ENCODE data around the gene SERPING1.

The SERPING1 gene

GRCh38 chr11:57656885-57657193 is 59.4 kb downstream of the SERPING1 start:
- TF ChIP-seq MAX (IDR thresholded peaks at IDR 0.05) (no peak), EP300 (IDR thresholded peaks at IDR 0.05; ENCODE audit: borderline replicate concordance) (no peak), CREB1 (IDR thresholded peaks at IDR 0.05; ENCODE audit: low read depth) (no peak), TCF12 (IDR thresholded peaks at IDR 0.05; ENCODE audit: low read depth) (no peak), CEBPB (IDR thresholded peaks at IDR 0.05) (no peak), EGR1 (IDR thresholded peaks at IDR 0.05) (no peak), FOXM1 (IDR thresholded peaks at IDR 0.05; ENCODE audit: borderline replicate concordance, low read depth) (no peak), TEAD4 (IDR thresholded peaks at IDR 0.05) (no peak), USF1 (IDR thresholded peaks at IDR 0.05) (no peak), YY1 (IDR thresholded peaks at IDR 0.05; ENCODE audit: low read depth) (no peak), ZBTB7A (IDR thresholded peaks at IDR 0.05; ENCODE audit: low read depth) (no peak), TAF1 (IDR thresholded peaks at IDR 0.05; ENCODE audit: low read depth) (no peak), NFIC (IDR thresholded peaks at IDR 0.05) (no peak), REST (IDR thresholded peaks at IDR 0.05; ENCODE audit: low read depth) (no peak)

- peak; percentile 92 for TF ChIP-seq MAX (IDR thresholded peaks at IDR 0.05)
- no peak for TF ChIP-seq FOXM1 (IDR thresholded peaks at IDR 0.05; ENCODE audit: borderline replicate concordance, low read depth)
- peak; percentile 96 for TF ChIP-seq EGR1 (IDR thresholded peaks at IDR 0.05)
- TF ChIP-seq CREB1 (IDR thresholded peaks at IDR 0.05; ENCODE audit: low read depth): peak; percentile 84
- TF ChIP-seq TAF1 (IDR thresholded peaks at IDR 0.05; ENCODE audit: low read depth): peak; percentile 52; the same call in 1 of the 2 replicates
- TF ChIP-seq YY1 (IDR thresholded peaks at IDR 0.05; ENCODE audit: low read depth): peak; percentile 36; the same call in 1 of the 2 replicates
- TF ChIP-seq CEBPB (IDR thresholded peaks at IDR 0.05): no peak
- peak; percentile 92 for TF ChIP-seq USF1 (IDR thresholded peaks at IDR 0.05)
- TF ChIP-seq TEAD4 (IDR thresholded peaks at IDR 0.05): peak; percentile 27; the same call in 1 of the 2 replicates
- no peak for TF ChIP-seq ZBTB7A (IDR thresholded peaks at IDR 0.05; ENCODE audit: low read depth)
- TF ChIP-seq TCF12 (IDR thresholded peaks at IDR 0.05; ENCODE audit: low read depth): peak; percentile 68
- 0 out of 2 replicates have a peak, but pooled peaks have one; percentile 28 for TF ChIP-seq EP300 (IDR thresholded peaks at IDR 0.05; ENCODE audit: borderline replicate concordance)
These were observed 59.9 kb downstream of the SERPING1 start, which contains the start of gene CLP1 for GRCh38 chr11:57657194-57658022. Gene CLP1, plus strand, starts transcription at chr11:57657762. Its CDS starts 1,715 bp downstream, at chr11:57659477.

- TF ChIP-seq FOXM1 (IDR thresholded peaks at IDR 0.05; ENCODE audit: borderline replicate concordance, low read depth): no peak
- no peak for TF ChIP-seq YY1 (IDR thresholded peaks at IDR 0.05; ENCODE audit: low read depth)
- no peak for TF ChIP-seq REST (IDR thresholded peaks at IDR 0.05; ENCODE audit: low read depth)
- TF ChIP-seq RAD21 (IDR thresholded peaks at IDR 0.05; ENCODE audit: low read depth): no peak
- TF ChIP-seq MAX (IDR thresholded peaks at IDR 0.05): no peak
- TF ChIP-seq TAF1 (IDR thresholded peaks at IDR 0.05; ENCODE audit: low read depth): no peak
- no peak for TF ChIP-seq EGR1 (IDR thresholded peaks at IDR 0.05)
- TF ChIP-seq EP300 (IDR thresholded peaks at IDR 0.05; ENCODE audit: borderline replicate concordance): no peak
- no peak for TF ChIP-seq CREB1 (IDR thresholded peaks at IDR 0.05; ENCODE audit: low read depth)
- no peak for TF ChIP-seq TCF12 (IDR thresholded peaks at IDR 0.05; ENCODE audit: low read depth)
- no peak for TF ChIP-seq USF1 (IDR thresholded peaks at IDR 0.05)
- TF ChIP-seq CEBPB (IDR thresholded peaks at IDR 0.05): no peak
- no peak for TF ChIP-seq ZBTB7A (IDR thresholded peaks at IDR 0.05; ENCODE audit: low read depth)
- TF ChIP-seq NFIC (IDR thresholded peaks at IDR 0.05): no peak
- TF ChIP-seq TEAD4 (IDR thresholded peaks at IDR 0.05): no peak
These were observed 60.5 kb downstream of the SERPING1 start for GRCh38 chr11:57658023-57658361.

GRCh38 chr11:57659669-57660068 is 62.2 kb downstream of the SERPING1 start:
- TF ChIP-seq ZBTB7A (IDR thresholded peaks at IDR 0.05; ENCODE audit: low read depth): no peak
- no peak for TF ChIP-seq EGR1 (IDR thresholded peaks at IDR 0.05)

GRCh38 chr11:57662893-57663292 is 65.4 kb downstream of the SERPING1 start:
- TF ChIP-seq TAF1 (IDR thresholded peaks at IDR 0.05; ENCODE audit: low read depth): no peak
- TF ChIP-seq EP300 (IDR thresholded peaks at IDR 0.05; ENCODE audit: borderline replicate concordance): no peak
- TF ChIP-seq NFIC (IDR thresholded peaks at IDR 0.05): no peak
- TF ChIP-seq REST (IDR thresholded peaks at IDR 0.05; ENCODE audit: low read depth): no peak

All from Ishikawa (cell line).